Ishikawa (cell line): Measurements from ENCODE around the gene ERBB2.

ENCODE experiments used
- CEBPB ChIP-seq: IDR thresholded peaks from 2 replicates; pipeline ENCODE4 v1.6.1; 2012
- CREB1 ChIP-seq: IDR thresholded peaks from 2 replicates; pipeline ENCODE4 v1.6.1; 2012; ENCODE audit warnings: low read depth
- EGR1 ChIP-seq: IDR thresholded peaks from 2 replicates; pipeline ENCODE4 v1.6.1; 2012
- EP300 ChIP-seq: IDR thresholded peaks from 2 replicates; pipeline ENCODE4 v1.6.1; 2012; ENCODE audit warnings: borderline replicate concordance
- FOXM1 ChIP-seq: IDR thresholded peaks from 2 replicates; pipeline ENCODE4 v1.6.1; 2012; ENCODE audit warnings: low read depth, borderline replicate concordance
- NFIC ChIP-seq: IDR thresholded peaks from 2 replicates; pipeline ENCODE4 v1.6.1; 2012
- RAD21 ChIP-seq: IDR thresholded peaks from 2 replicates; pipeline ENCODE4 v1.6.1; 2012; ENCODE audit warnings: low read depth
- TAF1 ChIP-seq: IDR thresholded peaks from 2 replicates; pipeline ENCODE4 v1.6.1; 2012; ENCODE audit warnings: low read depth, mild to moderate bottlenecking
- TCF12 ChIP-seq: IDR thresholded peaks from 2 replicates; pipeline ENCODE4 v1.6.1; 2012; ENCODE audit warnings: low read depth
- TEAD4 ChIP-seq: IDR thresholded peaks from 2 replicates; pipeline ENCODE4 v1.6.1; 2012
- YY1 ChIP-seq: IDR thresholded peaks from 2 replicates; pipeline ENCODE4 v1.6.1; 2012; ENCODE audit warnings: low read depth
- ZBTB7A ChIP-seq: IDR thresholded peaks from 2 replicates; pipeline ENCODE4 v1.6.1; 2012; ENCODE audit warnings: low read depth
- TF ChIP-seq, protein P1 (sequence below): IDR thresholded peaks from 2 replicates; pipeline ENCODE4 v1.6.1; 2012
- TF ChIP-seq, protein P2 (sequence below): IDR thresholded peaks from 2 replicates; pipeline ENCODE4 v1.6.1; 2012; ENCODE audit warnings: low read depth, mild to moderate bottlenecking
- TF ChIP-seq, protein P3 (sequence below): IDR thresholded peaks from 2 replicates; pipeline ENCODE4 v1.6.1; 2012

Gene ERBB2

DNA sequence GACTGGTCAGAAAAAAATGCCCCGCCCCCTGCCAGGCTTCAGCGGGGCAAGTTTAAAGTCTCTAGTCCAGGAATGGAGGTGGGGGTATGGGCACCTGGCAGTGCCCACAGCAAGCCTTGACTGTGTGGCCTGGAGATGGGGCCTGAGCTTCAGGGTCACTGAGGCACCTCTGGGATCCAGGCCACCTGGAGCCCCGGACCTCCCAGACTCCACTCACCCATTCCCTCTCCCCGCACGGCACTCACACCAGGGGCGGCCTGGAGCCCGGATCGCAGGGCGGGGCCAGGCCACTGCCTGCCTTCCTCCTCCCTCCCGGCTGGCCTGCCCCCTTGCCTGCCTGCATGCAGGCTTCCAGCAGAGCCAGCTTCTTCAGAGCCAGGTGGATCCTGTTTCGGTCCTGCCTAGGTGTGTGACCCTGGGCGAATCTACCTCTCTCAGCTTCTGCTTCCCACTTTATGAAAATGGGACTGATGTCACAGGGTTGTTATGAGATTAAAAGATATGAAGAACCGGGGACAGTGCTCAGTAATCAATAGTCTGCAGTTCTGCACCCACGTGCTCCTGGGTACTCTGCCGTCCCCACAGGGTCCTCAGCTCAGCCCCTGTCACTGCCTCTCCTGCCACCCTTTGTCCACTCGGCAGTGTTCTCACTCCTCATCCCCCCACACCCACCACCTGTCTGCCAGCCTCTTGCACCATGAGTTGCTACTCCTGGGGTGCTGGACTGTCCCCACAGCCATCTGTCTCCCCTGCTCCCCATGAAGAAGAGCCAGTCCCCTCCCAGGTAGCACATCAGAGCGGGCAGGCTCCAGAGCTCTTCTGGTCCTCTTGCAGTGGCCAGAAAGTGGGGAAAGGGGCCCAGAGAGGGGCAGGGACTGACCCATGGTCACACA lies 35.9 kb upstream of the ERBB2 start:
- TF ChIP-seq, protein P1, sequence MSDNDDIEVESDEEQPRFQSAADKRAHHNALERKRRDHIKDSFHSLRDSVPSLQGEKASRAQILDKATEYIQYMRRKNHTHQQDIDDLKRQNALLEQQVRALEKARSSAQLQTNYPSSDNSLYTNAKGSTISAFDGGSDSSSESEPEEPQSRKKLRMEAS = peak; percentile 36
- TF ChIP-seq CEBPB (no peak), ZBTB7A (peak; percentile 5; the same call in 1 of the 2 replicates), TCF12 (peak; percentile 37; the same call in 1 of the 2 replicates)

DNA sequence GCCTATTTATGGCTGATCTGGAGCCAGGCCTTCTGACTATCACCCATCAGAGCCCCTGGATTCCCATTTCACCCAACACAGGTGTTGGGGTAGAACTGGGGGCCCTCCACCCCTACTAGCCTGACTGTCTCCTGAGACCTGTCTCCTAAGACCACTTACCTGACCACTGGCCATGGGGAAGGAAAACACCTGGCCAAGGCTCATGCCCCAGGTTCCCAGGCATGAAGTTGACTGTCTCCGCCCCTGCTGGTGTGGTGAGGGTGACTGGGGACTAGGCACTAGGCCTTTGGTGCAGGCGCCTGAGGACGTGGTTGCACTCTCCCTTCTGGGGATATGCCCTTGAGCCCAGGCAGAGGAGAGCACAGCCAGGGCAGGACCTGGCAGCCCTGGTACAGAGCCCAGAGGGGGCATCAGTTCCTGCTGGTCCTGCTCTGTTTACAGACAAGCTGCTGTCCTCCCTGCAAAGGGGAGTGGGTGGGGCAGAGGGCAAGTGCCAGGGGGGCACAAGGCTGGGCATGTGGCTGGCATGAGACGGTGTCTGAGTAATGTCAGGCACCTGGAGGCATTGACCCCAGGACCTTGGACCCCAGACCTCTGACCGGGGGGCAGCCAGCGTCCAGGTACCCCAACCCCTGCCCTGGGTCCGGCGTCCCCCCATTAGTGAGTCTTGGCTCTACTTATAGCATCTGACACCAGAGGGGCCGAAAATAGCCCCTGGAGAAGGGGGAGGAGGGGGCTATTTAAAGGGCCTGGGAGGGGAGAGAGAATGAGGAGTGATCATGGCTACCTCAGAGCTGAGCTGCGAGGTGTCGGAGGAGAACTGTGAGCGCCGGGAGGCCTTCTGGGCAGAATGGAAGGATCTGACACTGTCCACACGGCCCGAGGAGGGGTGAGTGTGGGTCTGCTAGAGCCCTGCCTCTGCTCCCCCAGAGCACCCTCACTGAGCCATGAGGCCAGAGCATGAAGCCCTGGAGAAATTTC lies 35.0 kb upstream of the ERBB2 start, which contains the start of gene TCAP:
TSS of gene TCAP (plus strand) at position 769 of the 981 bp plus-strand sequence. CDS start at position 780, 11 bp downstream.
- TF ChIP-seq, protein P2, sequence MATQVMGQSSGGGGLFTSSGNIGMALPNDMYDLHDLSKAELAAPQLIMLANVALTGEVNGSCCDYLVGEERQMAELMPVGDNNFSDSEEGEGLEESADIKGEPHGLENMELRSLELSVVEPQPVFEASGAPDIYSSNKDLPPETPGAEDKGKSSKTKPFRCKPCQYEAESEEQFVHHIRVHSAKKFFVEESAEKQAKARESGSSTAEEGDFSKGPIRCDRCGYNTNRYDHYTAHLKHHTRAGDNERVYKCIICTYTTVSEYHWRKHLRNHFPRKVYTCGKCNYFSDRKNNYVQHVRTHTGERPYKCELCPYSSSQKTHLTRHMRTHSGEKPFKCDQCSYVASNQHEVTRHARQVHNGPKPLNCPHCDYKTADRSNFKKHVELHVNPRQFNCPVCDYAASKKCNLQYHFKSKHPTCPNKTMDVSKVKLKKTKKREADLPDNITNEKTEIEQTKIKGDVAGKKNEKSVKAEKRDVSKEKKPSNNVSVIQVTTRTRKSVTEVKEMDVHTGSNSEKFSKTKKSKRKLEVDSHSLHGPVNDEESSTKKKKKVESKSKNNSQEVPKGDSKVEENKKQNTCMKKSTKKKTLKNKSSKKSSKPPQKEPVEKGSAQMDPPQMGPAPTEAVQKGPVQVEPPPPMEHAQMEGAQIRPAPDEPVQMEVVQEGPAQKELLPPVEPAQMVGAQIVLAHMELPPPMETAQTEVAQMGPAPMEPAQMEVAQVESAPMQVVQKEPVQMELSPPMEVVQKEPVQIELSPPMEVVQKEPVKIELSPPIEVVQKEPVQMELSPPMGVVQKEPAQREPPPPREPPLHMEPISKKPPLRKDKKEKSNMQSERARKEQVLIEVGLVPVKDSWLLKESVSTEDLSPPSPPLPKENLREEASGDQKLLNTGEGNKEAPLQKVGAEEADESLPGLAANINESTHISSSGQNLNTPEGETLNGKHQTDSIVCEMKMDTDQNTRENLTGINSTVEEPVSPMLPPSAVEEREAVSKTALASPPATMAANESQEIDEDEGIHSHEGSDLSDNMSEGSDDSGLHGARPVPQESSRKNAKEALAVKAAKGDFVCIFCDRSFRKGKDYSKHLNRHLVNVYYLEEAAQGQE = no peak
- TF ChIP-seq TEAD4 (no peak), RAD21 (no peak), TCF12 (no peak), YY1 (no peak), EP300 (no peak), FOXM1 (no peak), CREB1 (no peak), ZBTB7A (no peak), NFIC (no peak), CEBPB (no peak), EGR1 (no peak), TAF1 (no peak)
- TF ChIP-seq, protein P1 = no peak
- TF ChIP-seq, protein P3, sequence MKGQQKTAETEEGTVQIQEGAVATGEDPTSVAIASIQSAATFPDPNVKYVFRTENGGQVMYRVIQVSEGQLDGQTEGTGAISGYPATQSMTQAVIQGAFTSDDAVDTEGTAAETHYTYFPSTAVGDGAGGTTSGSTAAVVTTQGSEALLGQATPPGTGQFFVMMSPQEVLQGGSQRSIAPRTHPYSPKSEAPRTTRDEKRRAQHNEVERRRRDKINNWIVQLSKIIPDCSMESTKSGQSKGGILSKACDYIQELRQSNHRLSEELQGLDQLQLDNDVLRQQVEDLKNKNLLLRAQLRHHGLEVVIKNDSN = no peak

DNA sequence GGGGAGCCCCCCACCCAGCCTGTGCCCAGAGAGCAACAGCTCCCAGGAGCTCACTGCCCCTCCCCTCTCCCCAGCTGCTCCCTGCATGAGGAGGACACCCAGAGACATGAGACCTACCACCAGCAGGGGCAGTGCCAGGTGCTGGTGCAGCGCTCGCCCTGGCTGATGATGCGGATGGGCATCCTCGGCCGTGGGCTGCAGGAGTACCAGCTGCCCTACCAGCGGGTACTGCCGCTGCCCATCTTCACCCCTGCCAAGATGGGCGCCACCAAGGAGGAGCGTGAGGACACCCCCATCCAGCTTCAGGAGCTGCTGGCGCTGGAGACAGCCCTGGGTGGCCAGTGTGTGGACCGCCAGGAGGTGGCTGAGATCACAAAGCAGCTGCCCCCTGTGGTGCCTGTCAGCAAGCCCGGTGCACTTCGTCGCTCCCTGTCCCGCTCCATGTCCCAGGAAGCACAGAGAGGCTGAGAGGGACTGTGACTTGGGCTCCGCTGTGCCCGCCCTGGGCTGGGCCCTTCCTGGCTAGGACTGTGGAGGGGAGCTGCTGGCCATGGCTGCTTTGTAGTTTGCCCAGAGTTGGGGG lies 34.1 kb upstream of the ERBB2 start:
- TF ChIP-seq EGR1 = no peak
- TF ChIP-seq FOXM1 = no peak
- no peak for TF ChIP-seq ZBTB7A
- no peak for TF ChIP-seq EP300
- no peak for TF ChIP-seq TAF1
- TF ChIP-seq CREB1 = no peak
- TF ChIP-seq, protein P2 = no peak
- no peak for TF ChIP-seq TCF12
- no peak for TF ChIP-seq RAD21
- TF ChIP-seq TEAD4 = no peak
- TF ChIP-seq, protein P3 = no peak
- TF ChIP-seq YY1 = no peak
- no peak for TF ChIP-seq CEBPB
- TF ChIP-seq, protein P1 = no peak
- no peak for TF ChIP-seq NFIC

DNA sequence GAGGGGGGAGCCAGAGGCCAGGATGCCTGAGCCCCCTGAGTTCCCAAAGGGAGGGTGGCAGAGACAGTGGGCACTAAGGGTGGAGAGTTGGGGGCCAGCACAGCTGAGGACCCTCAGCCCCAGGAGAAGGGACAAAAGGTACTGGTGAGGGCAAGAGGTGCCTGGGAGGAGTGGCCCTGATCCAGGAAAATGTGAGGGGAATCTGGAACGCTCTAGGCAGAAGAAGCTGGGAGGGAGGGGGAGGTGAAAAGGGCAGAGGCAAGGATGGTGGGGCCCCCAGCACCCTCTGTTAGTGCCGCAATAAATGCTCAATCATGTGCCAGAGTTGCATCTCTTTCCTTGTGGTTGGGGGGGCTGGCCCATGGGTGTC lies 33.6 kb upstream of the ERBB2 start:
- no peak for TF ChIP-seq EP300
- TF ChIP-seq, protein P2 = no peak
- TF ChIP-seq CREB1 = no peak
- TF ChIP-seq RAD21 = no peak
- TF ChIP-seq FOXM1 = no peak
- TF ChIP-seq, protein P1 = no peak
- TF ChIP-seq TEAD4 = no peak
- TF ChIP-seq, protein P3 = no peak
- no peak for TF ChIP-seq YY1
- no peak for TF ChIP-seq TAF1
- no peak for TF ChIP-seq EGR1
- TF ChIP-seq ZBTB7A = no peak
- no peak for TF ChIP-seq NFIC
- TF ChIP-seq CEBPB = no peak
- no peak for TF ChIP-seq TCF12
